Fibroblast of lung (primary cell): ENCODE results near the gene ADGRV1. TPM values are rescaled to one million over a fixed set of nuclear protein-coding genes. Genes with fewer than 3 reads are reported as not detected.

ENCODE experiments used
- DNase-seq, 2 donors: peaks; one replicate each; pipeline versions ENCODE4 v3.0.0 to v3.0.0-alpha.2; 2010; ENCODE audit warnings: low read depth in 2 of 2
- H2AFZ ChIP-seq: 2 replicates; pipeline ENCODE4 v1.5.1; 2012; ENCODE audit warnings: low read length, control low read depth, inconsistent platforms
- H3K27ac ChIP-seq: 2 replicates; pipeline ENCODE4 v1.5.1; 2011; ENCODE audit warnings: low read length, control low read depth; ENCODE audit not compliant: insufficient read depth
- H3K27me3 ChIP-seq: 2 replicates; pipeline ENCODE4 v1.5.1; 2011; ENCODE audit warnings: mild to moderate bottlenecking, low read length; ENCODE audit not compliant: control insufficient read depth, insufficient read depth
- H3K36me3 ChIP-seq: 2 replicates; pipeline ENCODE4 v1.5.1; 2011; ENCODE audit warnings: low read length; ENCODE audit not compliant: control insufficient read depth, insufficient read depth
- H3K4me1 ChIP-seq: 2 replicates; pipeline ENCODE4 v1.5.1; 2011; ENCODE audit warnings: low read length; ENCODE audit not compliant: control insufficient read depth, insufficient read depth; ENCODE audit errors: extremely low read depth
- H3K4me2 ChIP-seq: 2 replicates; pipeline ENCODE4 v1.5.1; 2011; ENCODE audit warnings: low read length, control low read depth; ENCODE audit not compliant: insufficient read depth; ENCODE audit errors: extremely low read depth
- H3K4me3 ChIP-seq, 4 experiments: fragments of 200-600 bp in 1 of 4; sonication (generic) in 1 of 4; replicated peaks in 1 of 4; 2 replicates each; pipeline ENCODE4 v1.5.1; 2011 to 2016; ENCODE audit warnings: low read length in 4 of 4, low read depth in 3 of 4, mild to moderate bottlenecking in 3 of 4, control low read depth in 2 of 4, inconsistent platforms in 1 of 4, mixed read lengths in 1 of 4; ENCODE audit not compliant: insufficient read depth in 1 of 4; ENCODE audit errors: control extremely low read depth in 1 of 4
- H3K79me2 ChIP-seq: 2 replicates; pipeline ENCODE4 v1.5.1; 2012; ENCODE audit warnings: mild to moderate bottlenecking, low read length, inconsistent platforms; ENCODE audit not compliant: control insufficient read depth, insufficient read depth
- H3K9ac ChIP-seq: 2 replicates; pipeline ENCODE4 v1.5.1; 2011; ENCODE audit warnings: mild to moderate bottlenecking, low read length, control low read depth; ENCODE audit not compliant: insufficient read depth
- H3K9me3 ChIP-seq: 2 replicates; pipeline ENCODE4 v1.5.1; 2012; ENCODE audit warnings: low read depth, low read length; ENCODE audit not compliant: control insufficient read depth, insufficient read depth
- H4K20me1 ChIP-seq: 2 replicates; pipeline ENCODE4 v1.5.1; 2011; ENCODE audit warnings: low read length; ENCODE audit not compliant: control insufficient read depth, insufficient read depth; ENCODE audit errors: extremely low read depth
- CTCF ChIP-seq, 2 donors: IDR thresholded peaks in 1 of 2; conservative IDR thresholded peaks in 1 of 2; 1 replicate in 1 of 2; 2 replicates in 1 of 2; pipeline ENCODE4 v1.5.1; 2011 to 2012; ENCODE audit warnings: low read length in 2 of 2, control low read depth in 1 of 2, inconsistent platforms in 1 of 2, low read depth in 1 of 2, mild to moderate bottlenecking in 1 of 2
- EZH2 ChIP-seq: IDR thresholded peaks from 2 replicates; pipeline ENCODE4 v1.5.1; 2012; ENCODE audit warnings: low read length, control low read depth, mild to moderate bottlenecking; ENCODE audit errors: missing control alignments
- polyA plus RNA-seq, 2 donors: library from polyadenylated mRNA; depleted of rRNA in 1 of 2; stranded (reverse) in 1 of 2; unstranded in 1 of 2; fragments of >200 nt; gene quantifications; 2 replicates each; pipeline ENCODE4 v1.2.1, GENCODE V29; 2011 to 2012; ENCODE audit warnings: missing spikeins in 1 of 2
- total RNA-seq: library from RNA; depleted of rRNA; stranded (reverse); fragments of >200 nt; gene quantifications from 2 replicates; pipeline ENCODE4 v1.2.1, GENCODE V29; 2014

The ADGRV1 gene
- total and polyA plus RNA-seq, 2 donors (not counting 1 experiment from before 2014, with no cell fraction given), result 0.15 to 0.17 TPM

- H3K9ac ChIP-seq, result no peak overlapping the region
- H3K4me2 ChIP-seq, result peak overlapping the region; percentile 77
- no peaks in the 10 kb centered on the region for H3K27me3 ChIP-seq
- no peaks in the 10 kb centered on the region for H4K20me1 ChIP-seq
- TF ChIP-seq EZH2, result no peak
- no peak for TF ChIP-seq CTCF (conservative IDR thresholded peaks at IDR 0.05 in 1 of 2, IDR thresholded peaks at IDR 0.05 in 1 of 2; ENCODE audit: low read depth in 1 of 2, low read length in 2 of 2)
- H2AFZ ChIP-seq, result peak overlapping the region; percentile 75
- H3K36me3 ChIP-seq, result no peaks in the 10 kb centered on the region
- peaks cover 17% of the 10 kb centered on the region for H3K4me1 ChIP-seq
- H3K9me3 ChIP-seq, result no peaks in the 10 kb centered on the region
- no peaks in the 10 kb centered on the region for H3K79me2 ChIP-seq
- H3K4me3 ChIP-seq, result peak overlapping the region in 1 of 4 experiments; percentile 25
- peak overlapping the region; percentile 86 for H3K27ac ChIP-seq
- DNase-seq, result peak in 1 of 2 donors; percentile 33
Observed at GRCh38 chr5:91211997-91212713, 653.6 kb downstream of the ADGRV1 start.

- no peaks in the 10 kb centered on the region for H3K36me3 ChIP-seq
- H3K9me3 ChIP-seq, result no peaks in the 10 kb centered on the region
- H3K27me3 ChIP-seq, result no peaks in the 10 kb centered on the region
- no peaks in the 10 kb centered on the region for H3K79me2 ChIP-seq
- H3K4me1 ChIP-seq, result peaks cover 12% of the 10 kb centered on the region
- H2AFZ ChIP-seq, result peak overlapping the region; percentile 75
- no peak overlapping the region for H3K4me3 ChIP-seq
- H3K4me2 ChIP-seq, result peak overlapping the region; percentile 77
- peak overlapping the region; percentile 86 for H3K27ac ChIP-seq
- H3K9ac ChIP-seq, result no peak overlapping the region
- no peaks in the 10 kb centered on the region for H4K20me1 ChIP-seq
- TF ChIP-seq CTCF (conservative IDR thresholded peaks at IDR 0.05 in 1 of 2, IDR thresholded peaks at IDR 0.05 in 1 of 2; ENCODE audit: low read depth in 1 of 2, low read length in 2 of 2) (no peak), EZH2 (no peak)
- DNase-seq, result peak; percentile 92 to 95
Observed at GRCh38 chr5:91212714-91213092, 654.1 kb downstream of the ADGRV1 start.

Other genes with a start within 250 kb of the ADGRV1 start
- 11.6 and 14.9 TPM in 2 replicates for gene CETN3, start 149.0 kb upstream of the ADGRV1 start, total RNA-seq
- gene CETN3, start 149.0 kb upstream of the ADGRV1 start, polyA plus RNA-seq, result 14.2 and 15.6 TPM in 2 replicates
- 2.6 and 4.0 TPM in 2 replicates for gene MBLAC2, start 84.0 kb upstream of the ADGRV1 start, total RNA-seq
- 2.6 and 3.0 TPM in 2 replicates for gene MBLAC2, start 84.0 kb upstream of the ADGRV1 start, polyA plus RNA-seq
- 4.9 and 5.6 TPM in 2 replicates for gene POLR3G, start 83.9 kb upstream of the ADGRV1 start, total RNA-seq
- 9.1 and 29.7 TPM in 2 replicates for gene POLR3G, start 83.9 kb upstream of the ADGRV1 start, polyA plus RNA-seq
- gene LYSMD3, start 29.2 kb upstream of the ADGRV1 start, total RNA-seq, result 14.9 and 17.0 TPM in 2 replicates
- gene LYSMD3, start 29.2 kb upstream of the ADGRV1 start, polyA plus RNA-seq, result 22.3 and 30.0 TPM in 2 replicates